ENCODE data around the gene FBXO38. TPM values are rescaled to one million over a fixed set of nuclear protein-coding genes. Genes with fewer than 3 reads are reported as not detected.
A peak's percentile ranks its signal among the peaks of the same experiment; 100 is the strongest.

The FBXO38 gene
- total and polyA plus RNA-seq, 2 donors = 25.1 to 49.9 TPM

DNA sequence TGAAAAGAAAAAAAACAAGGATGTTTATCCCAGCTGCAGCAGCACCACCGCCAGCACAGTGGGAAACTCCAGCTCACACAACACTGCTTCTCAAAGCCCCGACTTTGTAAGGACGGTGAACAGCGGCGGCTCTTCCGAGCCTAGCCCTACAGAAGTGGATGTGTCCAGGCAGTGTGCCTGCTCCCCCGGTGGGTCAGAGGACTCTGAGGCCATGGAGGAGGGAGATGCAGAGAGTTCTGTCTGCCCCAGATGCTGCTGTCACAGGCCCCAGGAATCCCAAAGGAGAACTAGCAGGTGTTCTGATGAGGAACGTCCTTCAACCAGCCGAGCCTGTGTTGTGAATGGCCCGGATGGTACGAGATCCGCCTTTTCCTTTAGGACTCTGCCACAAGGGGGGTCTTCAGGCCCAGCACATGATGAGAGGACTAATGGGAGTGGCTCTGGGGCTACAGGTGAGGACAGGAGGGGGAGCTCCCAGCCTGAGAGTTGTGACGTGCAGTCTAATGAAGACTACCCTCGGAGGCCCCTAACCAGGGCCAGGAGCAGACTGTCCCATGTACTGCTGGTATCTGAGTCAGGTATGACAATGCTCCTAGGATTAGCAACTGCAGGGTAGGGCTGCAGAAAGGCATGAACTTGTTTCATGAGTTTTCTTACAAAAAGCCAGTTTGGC, 43.7 kb downstream of the FBXO38 start:
- 98% methylated on average over 14 of the region's 14 CpGs for WGBS
- Histone ChIP-seq H3K4me3 (ENCODE audit: low read length in 2 of 2) (no peak overlapping the region), H3K9me3 (ENCODE audit: control insufficient read depth in 2 of 2, insufficient read depth in 1 of 2, low read length in 1 of 2) (no peaks in the 10 kb centered on the region), H3K27ac (ENCODE audit: low read depth in 1 of 2, low read length in 1 of 2) (no peak overlapping the region), H3K4me1 (ENCODE audit: control insufficient read depth in 2 of 2, insufficient read depth in 2 of 2, low read length in 2 of 2) (no peaks in the 10 kb centered on the region), H3K36me3 (ENCODE audit: control insufficient read depth in 2 of 2, insufficient read depth in 2 of 2, low read length in 1 of 2) (peaks cover 42 to 63% of the 10 kb centered on the region in 2 donors), H3K27me3 (ENCODE audit: control insufficient read depth in 2 of 2, insufficient read depth in 1 of 2, low read length in 1 of 2) (no peaks in the 10 kb centered on the region)
- DNase-seq (ENCODE audit: low read depth in 6 of 9, low spot score in 9 of 9) = no peak

DNA sequence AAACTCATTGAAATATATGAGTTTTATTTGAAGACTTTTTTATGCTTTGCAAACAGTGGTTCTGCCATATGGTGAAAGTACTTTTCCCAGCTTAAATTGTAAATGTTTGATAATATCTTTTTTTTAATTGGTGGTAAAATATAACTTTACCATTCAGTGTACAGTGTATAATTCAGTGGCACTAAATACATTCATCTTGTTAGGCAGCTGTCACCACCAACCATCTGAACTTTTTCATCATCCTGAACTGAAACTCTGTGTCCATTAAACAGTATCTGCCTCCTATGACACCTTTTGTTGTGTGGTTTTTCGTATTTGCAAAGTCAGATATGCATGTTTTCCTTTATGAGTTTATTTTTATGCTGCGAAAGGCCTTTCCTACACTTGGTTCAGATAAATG, 45.1 kb downstream of the FBXO38 start:
- H3K9me3 ChIP-seq (ENCODE audit: control insufficient read depth in 2 of 2, insufficient read depth in 1 of 2, low read length in 1 of 2) = no peaks in the 10 kb centered on the region
- no peak for DNase-seq (ENCODE audit: low read depth in 6 of 9, low spot score in 9 of 9)
- H3K27me3 ChIP-seq (ENCODE audit: control insufficient read depth in 2 of 2, insufficient read depth in 1 of 2, low read length in 1 of 2) = no peaks in the 10 kb centered on the region
- H3K27ac ChIP-seq (ENCODE audit: low read depth in 1 of 2, low read length in 1 of 2) = no peak overlapping the region
- H3K4me3 ChIP-seq (ENCODE audit: low read length in 2 of 2) = no peak overlapping the region
- H3K36me3 ChIP-seq (ENCODE audit: control insufficient read depth in 2 of 2, insufficient read depth in 2 of 2, low read length in 1 of 2) = peaks cover 38 to 61% of the 10 kb centered on the region in 2 donors
- 99% methylated on average over 2 of the region's 2 CpGs for WGBS
- no peaks in the 10 kb centered on the region for H3K4me1 ChIP-seq (ENCODE audit: control insufficient read depth in 2 of 2, insufficient read depth in 2 of 2, low read length in 2 of 2)

DNA sequence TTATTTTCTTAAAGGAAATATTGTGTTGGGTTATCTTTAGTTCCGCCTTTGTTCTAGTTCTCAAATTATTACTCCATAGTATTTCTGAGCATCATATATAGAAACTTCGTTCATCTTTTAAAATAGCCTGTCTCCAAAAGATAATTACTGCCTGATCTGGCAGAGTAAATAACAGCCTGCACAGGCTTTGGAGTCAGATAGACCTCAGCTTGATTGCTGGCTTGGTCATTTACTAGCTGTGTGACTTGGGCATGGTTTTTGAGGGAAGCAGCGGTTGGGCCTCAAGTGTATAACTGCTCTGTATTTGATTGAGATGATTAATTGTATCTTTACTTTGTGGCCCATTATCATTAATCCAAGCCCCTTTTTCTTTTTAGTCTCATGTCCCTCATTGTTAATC, 50.1 kb downstream of the FBXO38 start:
- H3K4me1 ChIP-seq (ENCODE audit: control insufficient read depth in 2 of 2, insufficient read depth in 2 of 2, low read length in 2 of 2) = no peaks in the 10 kb centered on the region
- peaks cover 16 to 43% of the 10 kb centered on the region in 2 donors for H3K36me3 ChIP-seq (ENCODE audit: control insufficient read depth in 2 of 2, insufficient read depth in 2 of 2, low read length in 1 of 2)
- no peak overlapping the region for H3K4me3 ChIP-seq (ENCODE audit: low read length in 2 of 2)
- no peak overlapping the region for H3K27ac ChIP-seq (ENCODE audit: low read depth in 1 of 2, low read length in 1 of 2)
- no peaks in the 10 kb centered on the region for H3K27me3 ChIP-seq (ENCODE audit: control insufficient read depth in 2 of 2, insufficient read depth in 1 of 2, low read length in 1 of 2)
- DNase-seq (ENCODE audit: low read depth in 6 of 9, low spot score in 9 of 9) = no peak
- WGBS = 98% methylated on average over 3 of the region's 3 CpGs
- no peaks in the 10 kb centered on the region for H3K9me3 ChIP-seq (ENCODE audit: control insufficient read depth in 2 of 2, insufficient read depth in 1 of 2, low read length in 1 of 2)

DNA sequence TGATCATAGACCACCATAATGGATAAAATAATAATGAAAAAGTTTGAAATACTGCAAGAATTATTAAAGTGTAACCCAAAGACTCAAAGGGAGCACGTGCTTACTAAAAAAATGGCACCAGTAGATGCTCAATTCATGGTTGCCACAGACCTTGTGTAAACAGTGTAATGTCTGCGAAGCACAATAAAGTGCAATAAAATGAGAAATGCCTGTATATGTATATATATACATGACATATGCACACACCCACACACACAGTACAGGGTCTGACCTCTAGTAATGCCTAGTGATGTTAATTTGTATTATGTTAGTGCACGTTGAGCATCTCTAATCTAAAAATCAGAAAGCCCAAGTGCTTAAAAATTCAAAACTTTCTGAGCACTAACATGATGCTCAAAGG, 52.3 kb downstream of the FBXO38 start:
- H3K27ac ChIP-seq (ENCODE audit: low read depth in 1 of 2, low read length in 1 of 2) = no peak overlapping the region
- H3K4me1 ChIP-seq (ENCODE audit: control insufficient read depth in 2 of 2, insufficient read depth in 2 of 2, low read length in 2 of 2) = no peaks in the 10 kb centered on the region
- WGBS = 96% methylated on average over 3 of the region's 3 CpGs
- H3K27me3 ChIP-seq (ENCODE audit: control insufficient read depth in 2 of 2, insufficient read depth in 1 of 2, low read length in 1 of 2) = no peaks in the 10 kb centered on the region
- no peaks in the 10 kb centered on the region for H3K9me3 ChIP-seq (ENCODE audit: control insufficient read depth in 2 of 2, insufficient read depth in 1 of 2, low read length in 1 of 2)
- peaks cover 31 to 60% of the 10 kb centered on the region in 2 donors for H3K36me3 ChIP-seq (ENCODE audit: control insufficient read depth in 2 of 2, insufficient read depth in 2 of 2, low read length in 1 of 2)
- no peak overlapping the region for H3K4me3 ChIP-seq (ENCODE audit: low read length in 2 of 2)
- DNase-seq (ENCODE audit: low read depth in 6 of 9, low spot score in 9 of 9) = no peak

DNA sequence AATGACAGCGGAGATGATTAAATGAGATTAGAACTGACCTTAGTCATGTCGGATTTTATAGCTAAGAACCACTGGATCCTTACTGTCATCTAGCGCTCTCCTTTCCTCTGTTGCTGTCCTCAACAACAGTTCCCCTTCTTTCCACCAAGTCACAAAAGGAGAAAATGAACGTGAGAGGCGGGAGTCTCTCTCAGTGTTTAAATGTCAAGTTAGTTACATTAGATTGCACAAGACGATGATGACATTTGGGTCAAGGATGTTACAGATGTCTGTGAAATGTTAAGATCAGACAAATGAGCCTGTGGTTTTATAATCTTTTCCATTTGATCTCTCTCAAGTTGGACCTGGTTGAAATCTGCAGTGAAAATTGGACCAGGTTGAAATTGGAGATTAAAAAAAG, 53.5 kb downstream of the FBXO38 start:
- peaks cover 38 to 70% of the 10 kb centered on the region in 2 donors for H3K36me3 ChIP-seq (ENCODE audit: control insufficient read depth in 2 of 2, insufficient read depth in 2 of 2, low read length in 1 of 2)
- no peak overlapping the region for H3K4me3 ChIP-seq (ENCODE audit: low read length in 2 of 2)
- H3K27ac ChIP-seq (ENCODE audit: low read depth in 1 of 2, low read length in 1 of 2) = no peak overlapping the region
- H3K27me3 ChIP-seq (ENCODE audit: control insufficient read depth in 2 of 2, insufficient read depth in 1 of 2, low read length in 1 of 2) = no peaks in the 10 kb centered on the region
- H3K4me1 ChIP-seq (ENCODE audit: control insufficient read depth in 2 of 2, insufficient read depth in 2 of 2, low read length in 2 of 2) = no peaks in the 10 kb centered on the region
- H3K9me3 ChIP-seq (ENCODE audit: control insufficient read depth in 2 of 2, insufficient read depth in 1 of 2, low read length in 1 of 2) = no peaks in the 10 kb centered on the region
- peak in 1 of 9 donors; percentile 23 for DNase-seq (ENCODE audit: low read depth in 6 of 9, low spot score in 9 of 9)
- WGBS = 88% methylated on average over 6 of the region's 6 CpGs

DNA sequence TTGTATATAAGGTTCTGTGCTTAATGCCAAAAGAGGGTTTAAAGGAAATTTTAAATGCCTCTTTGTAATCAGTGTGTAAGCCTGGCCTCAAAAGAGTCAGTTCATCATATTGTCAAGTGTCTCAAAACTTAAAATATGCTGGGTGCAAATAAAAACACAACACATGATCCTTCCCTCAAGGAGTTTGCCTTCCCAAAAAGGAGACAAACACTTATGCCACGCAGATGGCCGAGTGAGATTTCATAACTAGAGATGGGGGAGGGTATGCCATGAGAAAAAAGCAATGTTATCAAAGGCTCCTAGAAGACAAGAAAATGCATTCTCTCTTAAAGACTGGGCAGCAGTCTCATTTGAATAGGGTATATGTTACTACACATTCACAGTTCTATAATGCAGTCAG, 55.2 kb downstream of the FBXO38 start:
- H3K9me3 ChIP-seq (ENCODE audit: control insufficient read depth in 2 of 2, insufficient read depth in 1 of 2, low read length in 1 of 2) = no peaks in the 10 kb centered on the region
- WGBS = 96% methylated on average over 2 of the region's 2 CpGs
- no peaks in the 10 kb centered on the region for H3K4me1 ChIP-seq (ENCODE audit: control insufficient read depth in 2 of 2, insufficient read depth in 2 of 2, low read length in 2 of 2)
- no peak for DNase-seq (ENCODE audit: low read depth in 6 of 9, low spot score in 9 of 9)
- H3K4me3 ChIP-seq (ENCODE audit: low read length in 2 of 2) = no peak overlapping the region
- H3K27ac ChIP-seq (ENCODE audit: low read depth in 1 of 2, low read length in 1 of 2) = no peak overlapping the region
- peaks cover 39 to 66% of the 10 kb centered on the region in 2 donors for H3K36me3 ChIP-seq (ENCODE audit: control insufficient read depth in 2 of 2, insufficient read depth in 2 of 2, low read length in 1 of 2)
- H3K27me3 ChIP-seq (ENCODE audit: control insufficient read depth in 2 of 2, insufficient read depth in 1 of 2, low read length in 1 of 2) = no peaks in the 10 kb centered on the region

DNA sequence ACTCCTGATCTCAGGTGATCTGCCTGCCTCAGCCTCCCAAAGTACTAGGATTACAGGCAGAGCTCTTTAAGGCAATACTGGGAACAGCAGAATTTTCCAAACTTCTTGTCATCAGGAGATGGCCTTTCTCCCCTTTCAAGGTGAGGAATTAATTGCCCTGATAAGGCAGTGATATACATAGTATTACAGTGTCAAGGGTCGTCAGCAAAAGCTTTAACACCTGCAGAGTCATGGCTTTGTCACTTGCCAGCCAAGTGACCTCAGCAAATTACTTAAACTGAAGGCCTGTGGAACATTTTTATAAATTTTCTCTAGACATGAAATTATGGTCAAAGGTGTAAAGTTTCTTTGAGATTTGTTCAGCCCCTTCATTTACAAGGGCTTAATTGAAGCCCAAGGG, 59.5 kb downstream of the FBXO38 start:
- no peak for DNase-seq (ENCODE audit: low read depth in 6 of 9, low spot score in 9 of 9)
- Histone ChIP-seq H3K4me1 (ENCODE audit: control insufficient read depth in 2 of 2, insufficient read depth in 2 of 2, low read length in 2 of 2) (no peaks in the 10 kb centered on the region), H3K27ac (ENCODE audit: low read depth in 1 of 2, low read length in 1 of 2) (no peak overlapping the region), H3K4me3 (ENCODE audit: low read length in 2 of 2) (no peak overlapping the region), H3K9me3 (ENCODE audit: control insufficient read depth in 2 of 2, insufficient read depth in 1 of 2, low read length in 1 of 2) (no peaks in the 10 kb centered on the region), H3K27me3 (ENCODE audit: control insufficient read depth in 2 of 2, insufficient read depth in 1 of 2, low read length in 1 of 2) (no peaks in the 10 kb centered on the region), H3K36me3 (ENCODE audit: control insufficient read depth in 2 of 2, insufficient read depth in 2 of 2, low read length in 1 of 2) (peaks cover 26 to 52% of the 10 kb centered on the region in 2 donors)
- 95% methylated on average over 1 of the region's 1 CpG for WGBS

DNA sequence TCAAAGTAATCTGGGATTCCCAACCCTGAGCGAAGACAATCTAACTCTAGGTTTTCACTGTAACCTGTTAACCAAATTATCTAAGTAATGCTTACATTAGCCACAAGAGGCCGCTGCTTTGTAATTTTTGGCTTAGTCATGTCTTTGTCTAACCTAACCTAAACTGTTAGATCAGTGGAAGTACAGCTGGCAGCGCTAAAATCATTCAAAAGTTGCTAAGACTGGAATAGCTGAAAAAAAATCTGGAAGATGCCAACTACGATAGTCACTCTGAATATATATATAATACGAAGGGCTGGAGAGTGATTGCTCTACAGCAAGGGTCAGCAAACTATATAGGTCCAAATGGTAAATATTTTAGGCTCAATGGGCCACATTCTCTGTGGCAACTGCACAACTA, 60.2 kb downstream of the FBXO38 start:
- Histone ChIP-seq H3K36me3 (ENCODE audit: control insufficient read depth in 2 of 2, insufficient read depth in 2 of 2, low read length in 1 of 2) (peaks cover 23 to 45% of the 10 kb centered on the region in 2 donors), H3K27ac (ENCODE audit: low read depth in 1 of 2, low read length in 1 of 2) (no peak overlapping the region), H3K27me3 (ENCODE audit: control insufficient read depth in 2 of 2, insufficient read depth in 1 of 2, low read length in 1 of 2) (no peaks in the 10 kb centered on the region), H3K4me1 (ENCODE audit: control insufficient read depth in 2 of 2, insufficient read depth in 2 of 2, low read length in 2 of 2) (no peaks in the 10 kb centered on the region), H3K9me3 (ENCODE audit: control insufficient read depth in 2 of 2, insufficient read depth in 1 of 2, low read length in 1 of 2) (no peaks in the 10 kb centered on the region), H3K4me3 (ENCODE audit: low read length in 2 of 2) (no peak overlapping the region)
- DNase-seq (ENCODE audit: low read depth in 6 of 9, low spot score in 9 of 9) = peak; percentile 3 to 78 (median 43)
- 52% methylated on average over 5 of the region's 5 CpGs for WGBS

DNA sequence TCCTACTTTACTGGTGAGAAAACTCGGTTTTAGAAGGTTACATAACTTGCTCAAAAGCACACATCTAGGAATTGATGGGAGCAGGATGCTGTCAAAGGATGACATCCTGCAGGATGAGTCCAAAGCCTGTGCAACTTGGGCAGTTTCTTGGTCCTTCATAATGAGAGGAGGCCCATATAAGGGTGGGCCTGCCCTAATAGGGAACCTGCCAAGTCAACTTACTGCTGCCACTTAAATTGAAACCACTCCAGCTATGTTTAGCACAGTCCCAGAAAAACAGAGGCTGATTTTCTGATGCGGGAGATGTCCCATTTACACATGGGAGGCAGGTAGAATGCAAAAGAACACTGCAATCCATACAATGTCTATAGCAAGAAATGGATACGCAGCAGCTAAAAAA, 61.8 kb downstream of the FBXO38 start:
- no peaks in the 10 kb centered on the region for H3K4me1 ChIP-seq (ENCODE audit: control insufficient read depth in 2 of 2, insufficient read depth in 2 of 2, low read length in 2 of 2)
- no peak overlapping the region for H3K27ac ChIP-seq (ENCODE audit: low read depth in 1 of 2, low read length in 1 of 2)
- no peaks in the 10 kb centered on the region for H3K27me3 ChIP-seq (ENCODE audit: control insufficient read depth in 2 of 2, insufficient read depth in 1 of 2, low read length in 1 of 2)
- 81% methylated on average over 3 of the region's 3 CpGs for WGBS
- no peak overlapping the region for H3K4me3 ChIP-seq (ENCODE audit: low read length in 2 of 2)
- no peak for DNase-seq (ENCODE audit: low read depth in 6 of 9, low spot score in 9 of 9)
- no peaks in the 10 kb centered on the region for H3K9me3 ChIP-seq (ENCODE audit: control insufficient read depth in 2 of 2, insufficient read depth in 1 of 2, low read length in 1 of 2)
- H3K36me3 ChIP-seq (ENCODE audit: control insufficient read depth in 2 of 2, insufficient read depth in 2 of 2, low read length in 1 of 2) = peaks cover 15 to 30% of the 10 kb centered on the region in 2 donors

All from thymus (tissue), 11 donors.